ENCODE data around the gene EPN3. TPM values are rescaled to one million over a fixed set of nuclear protein-coding genes. Genes with fewer than 3 reads are reported as not detected.

Gene EPN3
- total and polyA plus RNA-seq, 2 experiments from 2014 or later, result 2.7 to 11.5 TPM

DNA sequence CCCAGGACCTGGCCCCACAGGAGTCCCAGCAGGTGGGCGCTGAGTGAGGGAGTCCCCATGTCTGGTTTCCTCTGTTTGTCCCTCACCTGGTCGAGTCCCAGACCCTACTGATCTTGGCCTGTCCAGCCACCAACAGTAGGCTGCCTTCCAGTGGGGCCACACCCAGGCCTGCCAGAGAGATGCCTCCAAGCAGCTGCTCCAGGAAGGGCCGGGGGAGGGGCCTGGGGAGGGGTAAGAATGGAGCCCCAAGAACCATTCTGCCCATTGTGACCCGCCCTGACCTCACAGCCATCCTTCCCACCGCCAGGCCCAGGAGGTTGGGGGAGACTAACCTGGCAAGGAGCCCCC lies 15.2 kb downstream of the EPN3 start:
- Histone ChIP-seq H2AFZ (no peak overlapping the region), H3K79me2 (peaks cover 7% of the 10 kb centered on the region), H3K9me2 (replicated peaks; ENCODE audit: insufficient read depth) (no peaks in the 10 kb centered on the region), H4K20me1 (ENCODE audit: insufficient read depth, poor library complexity, severe bottlenecking) (no peaks in the 10 kb centered on the region), H3K4me3 (peak overlapping the region; percentile 46), H3K4me2 (peak overlapping the region; percentile 90), H3K4me1 (ENCODE audit: insufficient read depth) (peaks cover 20% of the 10 kb centered on the region), H3K27me3 (no peaks in the 10 kb centered on the region), H3K36me3 (replicated peaks; ENCODE audit: insufficient read depth, low read depth) (no peaks in the 10 kb centered on the region), H3K27ac (peak overlapping the region; percentile 73), H3K9me3 (ENCODE audit: low read depth) (no peaks in the 10 kb centered on the region)
- DNase-seq (ENCODE audit: low spot score), result no peak
- 76% methylated on average over 4 of the region's 5 CpGs for WGBS (ENCODE audit: low lambda C conversion rate, missing lambda C conversion rate)
- TF ChIP-seq EZH2 (IDR thresholded peaks at IDR 0.05; ENCODE audit: borderline replicate concordance), result no peak
- no peak for TF ChIP-seq EZH2phosphoT487 (IDR thresholded peaks at IDR 0.05; ENCODE audit: low read depth, severe bottlenecking, unreplicated experiment)
- TF ChIP-seq, protein P1, sequence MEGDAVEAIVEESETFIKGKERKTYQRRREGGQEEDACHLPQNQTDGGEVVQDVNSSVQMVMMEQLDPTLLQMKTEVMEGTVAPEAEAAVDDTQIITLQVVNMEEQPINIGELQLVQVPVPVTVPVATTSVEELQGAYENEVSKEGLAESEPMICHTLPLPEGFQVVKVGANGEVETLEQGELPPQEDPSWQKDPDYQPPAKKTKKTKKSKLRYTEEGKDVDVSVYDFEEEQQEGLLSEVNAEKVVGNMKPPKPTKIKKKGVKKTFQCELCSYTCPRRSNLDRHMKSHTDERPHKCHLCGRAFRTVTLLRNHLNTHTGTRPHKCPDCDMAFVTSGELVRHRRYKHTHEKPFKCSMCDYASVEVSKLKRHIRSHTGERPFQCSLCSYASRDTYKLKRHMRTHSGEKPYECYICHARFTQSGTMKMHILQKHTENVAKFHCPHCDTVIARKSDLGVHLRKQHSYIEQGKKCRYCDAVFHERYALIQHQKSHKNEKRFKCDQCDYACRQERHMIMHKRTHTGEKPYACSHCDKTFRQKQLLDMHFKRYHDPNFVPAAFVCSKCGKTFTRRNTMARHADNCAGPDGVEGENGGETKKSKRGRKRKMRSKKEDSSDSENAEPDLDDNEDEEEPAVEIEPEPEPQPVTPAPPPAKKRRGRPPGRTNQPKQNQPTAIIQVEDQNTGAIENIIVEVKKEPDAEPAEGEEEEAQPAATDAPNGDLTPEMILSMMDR (IDR thresholded peaks at IDR 0.05; ENCODE audit: poor library complexity), result no peak

DNA sequence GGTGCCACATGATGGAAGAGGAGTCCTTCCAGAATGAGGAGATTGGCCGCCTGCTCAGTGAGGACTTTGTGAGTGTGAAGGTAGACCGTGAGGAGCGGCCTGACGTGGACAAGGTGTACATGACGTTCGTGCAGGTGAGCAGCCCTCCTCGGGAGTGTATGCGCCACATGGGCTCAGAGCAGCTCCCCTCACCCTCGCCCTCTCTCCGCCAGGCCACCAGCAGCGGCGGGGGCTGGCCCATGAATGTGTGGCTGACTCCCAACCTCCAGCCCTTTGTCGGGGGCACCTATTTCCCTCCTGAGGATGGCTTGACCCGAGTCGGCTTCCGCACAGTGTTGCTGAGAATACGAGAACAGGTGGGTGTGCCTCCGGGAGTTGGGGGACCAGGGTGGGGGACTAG lies 16.3 kb downstream of the EPN3 start:
- Histone ChIP-seq H3K4me3 (no peak overlapping the region), H3K27ac (no peak overlapping the region), H4K20me1 (ENCODE audit: insufficient read depth, poor library complexity, severe bottlenecking) (no peaks in the 10 kb centered on the region), H3K79me2 (peaks cover 7% of the 10 kb centered on the region), H3K36me3 (replicated peaks; ENCODE audit: insufficient read depth, low read depth) (no peaks in the 10 kb centered on the region), H3K9me2 (replicated peaks; ENCODE audit: insufficient read depth) (no peaks in the 10 kb centered on the region), H3K4me1 (ENCODE audit: insufficient read depth) (peaks cover 11% of the 10 kb centered on the region), H3K4me2 (no peak overlapping the region), H3K9me3 (ENCODE audit: low read depth) (no peaks in the 10 kb centered on the region), H2AFZ (no peak overlapping the region), H3K27me3 (no peaks in the 10 kb centered on the region)
- DNase-seq (ENCODE audit: low spot score), result no peak
- TF ChIP-seq, protein P1 (IDR thresholded peaks at IDR 0.05; ENCODE audit: poor library complexity), result no peak
- no peak for TF ChIP-seq EZH2phosphoT487 (IDR thresholded peaks at IDR 0.05; ENCODE audit: low read depth, severe bottlenecking, unreplicated experiment)
- WGBS (ENCODE audit: low lambda C conversion rate, missing lambda C conversion rate), result 88% methylated on average over 17 of the region's 18 CpGs

DNA sequence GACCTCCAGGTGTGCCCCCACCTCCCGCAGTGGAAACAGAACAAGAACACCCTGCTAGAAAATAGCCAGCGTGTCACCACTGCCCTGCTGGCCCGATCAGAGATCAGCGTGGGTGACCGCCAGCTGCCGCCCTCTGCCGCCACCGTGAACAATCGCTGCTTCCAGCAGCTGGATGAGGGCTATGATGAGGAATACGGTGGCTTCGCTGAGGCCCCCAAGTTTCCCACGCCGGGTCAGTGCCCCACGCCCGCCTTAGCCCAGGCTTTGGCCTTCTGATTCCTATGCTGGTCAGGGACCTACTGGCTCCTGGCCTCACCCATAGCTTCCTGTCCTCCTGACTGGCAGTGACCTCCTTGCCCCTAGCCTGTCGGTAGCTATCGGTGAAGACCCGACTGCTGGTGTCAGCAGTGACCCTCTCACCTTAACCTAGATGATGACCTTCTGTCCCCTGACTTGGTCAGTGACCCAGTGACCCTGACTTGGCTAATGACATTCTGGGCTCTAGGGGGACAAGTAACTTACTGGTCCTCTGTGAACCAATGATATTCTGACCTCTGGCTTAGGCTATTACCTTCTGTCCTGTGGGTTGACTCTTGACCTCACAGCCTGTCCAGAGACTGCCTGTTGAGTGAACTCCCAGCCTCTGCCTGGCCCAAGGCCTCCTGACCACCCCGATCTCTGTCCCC lies 16.9 kb downstream of the EPN3 start:
- H3K9me2 ChIP-seq (replicated peaks; ENCODE audit: insufficient read depth), result no peaks in the 10 kb centered on the region
- no peak overlapping the region for H3K27ac ChIP-seq
- H3K79me2 ChIP-seq, result peaks cover 7% of the 10 kb centered on the region
- TF ChIP-seq EZH2 (IDR thresholded peaks at IDR 0.05; ENCODE audit: borderline replicate concordance) (no peak), EZH2phosphoT487 (IDR thresholded peaks at IDR 0.05; ENCODE audit: low read depth, severe bottlenecking, unreplicated experiment) (no peak)
- TF ChIP-seq, protein P1 (IDR thresholded peaks at IDR 0.05; ENCODE audit: poor library complexity), result no peak
- 95% methylated on average over 17 of the region's 19 CpGs for WGBS (ENCODE audit: low lambda C conversion rate, missing lambda C conversion rate)
- peaks cover 8% of the 10 kb centered on the region for H3K4me1 ChIP-seq (ENCODE audit: insufficient read depth)
- H2AFZ ChIP-seq, result no peak overlapping the region
- no peaks in the 10 kb centered on the region for H3K27me3 ChIP-seq
- H4K20me1 ChIP-seq (ENCODE audit: insufficient read depth, poor library complexity, severe bottlenecking), result no peaks in the 10 kb centered on the region
- DNase-seq (ENCODE audit: low spot score), result no peak
- H3K36me3 ChIP-seq (replicated peaks; ENCODE audit: insufficient read depth, low read depth), result no peaks in the 10 kb centered on the region
- no peak overlapping the region for H3K4me2 ChIP-seq
- no peak overlapping the region for H3K4me3 ChIP-seq
- H3K9me3 ChIP-seq (ENCODE audit: low read depth), result no peaks in the 10 kb centered on the region
